Limb (tissue), 2 donors: ENCODE data around the gene CRTAC1.

Experiments
- DNase-seq, 2 donors: peaks; one replicate each; pipeline ENCODE4 v3.0.0-alpha.2; 2016; ENCODE audit errors: extremely low spot score in 2 of 2

The CRTAC1 gene

DNA sequence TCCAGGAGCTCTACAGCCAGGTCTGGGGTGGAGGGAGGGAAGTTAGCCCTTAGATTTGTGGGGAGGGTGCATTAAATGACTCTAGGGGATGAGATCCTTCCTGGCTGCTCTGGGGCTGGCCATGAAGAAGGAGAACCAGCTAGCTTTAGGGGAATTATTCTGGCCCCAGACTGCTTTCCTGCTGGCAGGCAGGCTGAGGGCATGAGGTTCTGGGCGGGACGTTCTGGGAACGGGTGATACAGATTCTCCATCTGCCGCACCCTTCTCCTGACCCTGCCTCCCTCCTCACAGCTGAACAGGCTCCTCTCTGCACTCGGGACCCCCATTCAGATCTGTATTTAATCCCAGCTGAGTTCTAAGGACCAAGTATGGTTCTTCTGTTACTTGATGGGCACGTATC, 156.9 kb downstream of the CRTAC1 start:
- no peak for DNase-seq

DNA sequence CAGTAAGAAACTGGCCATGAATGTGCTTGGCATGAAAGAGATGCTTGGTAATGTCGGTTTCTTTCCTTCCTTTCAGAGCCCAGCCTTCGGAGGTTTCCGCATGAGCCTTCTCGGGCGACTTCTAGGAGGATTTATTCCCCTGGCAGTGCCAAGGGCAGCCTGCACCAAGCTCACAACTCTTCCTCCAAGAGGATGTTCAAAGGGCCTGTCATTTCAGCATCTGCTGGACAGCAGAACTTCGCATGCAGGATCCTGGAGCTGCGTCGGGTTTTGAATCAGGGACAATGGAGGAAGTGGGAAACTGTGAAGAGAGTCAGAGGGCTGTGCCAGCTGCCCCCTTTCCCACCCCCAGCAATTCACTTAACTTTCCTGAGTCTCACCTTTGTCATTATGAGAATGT, 159.4 kb downstream of the CRTAC1 start:
- DNase-seq: no peak

GRCh38 chr10:97869091-97870042, 161.1 kb downstream of the CRTAC1 start:
- peak; percentile 53 to 78 for DNase-seq

- DNase-seq: no peak
Observed at GRCh38 chr10:97868134-97868685, 162.2 kb downstream of the CRTAC1 start.

DNA sequence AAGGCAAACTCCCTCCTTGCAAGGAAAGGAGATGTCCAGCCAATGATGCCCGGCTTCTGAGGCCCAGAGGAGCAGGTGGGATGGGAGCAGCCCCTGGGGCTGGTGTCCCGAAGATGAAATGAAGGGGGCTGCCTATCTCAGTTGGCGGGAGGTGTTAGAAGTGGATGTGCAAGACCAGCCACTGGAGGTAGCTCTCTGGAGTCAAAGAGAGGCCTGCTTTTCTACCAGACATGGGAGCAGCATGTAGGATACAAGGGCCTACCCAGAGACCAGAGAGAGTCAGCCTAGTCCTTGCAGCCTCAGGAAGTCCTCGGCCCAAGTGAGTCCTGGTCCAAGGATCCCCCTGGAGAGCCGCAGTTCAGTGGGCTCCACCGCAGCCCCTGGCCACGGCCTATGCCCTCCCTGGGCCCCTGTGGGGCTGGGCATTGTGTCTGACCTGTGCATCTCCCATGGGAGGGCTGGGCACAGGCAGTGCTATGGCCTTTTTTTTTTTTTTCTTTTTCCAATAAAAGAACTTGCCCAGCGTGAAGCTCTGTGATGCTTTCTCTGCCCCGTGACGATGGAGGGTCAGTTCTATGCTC, 163.1 kb downstream of the CRTAC1 start:
- DNase-seq: no peak

GRCh38 chr10:97866524-97867219, 163.7 kb downstream of the CRTAC1 start:
- DNase-seq: no peak

- DNase-seq: no peak
Observed at GRCh38 chr10:97865488-97865887, 164.9 kb downstream of the CRTAC1 start.

DNA sequence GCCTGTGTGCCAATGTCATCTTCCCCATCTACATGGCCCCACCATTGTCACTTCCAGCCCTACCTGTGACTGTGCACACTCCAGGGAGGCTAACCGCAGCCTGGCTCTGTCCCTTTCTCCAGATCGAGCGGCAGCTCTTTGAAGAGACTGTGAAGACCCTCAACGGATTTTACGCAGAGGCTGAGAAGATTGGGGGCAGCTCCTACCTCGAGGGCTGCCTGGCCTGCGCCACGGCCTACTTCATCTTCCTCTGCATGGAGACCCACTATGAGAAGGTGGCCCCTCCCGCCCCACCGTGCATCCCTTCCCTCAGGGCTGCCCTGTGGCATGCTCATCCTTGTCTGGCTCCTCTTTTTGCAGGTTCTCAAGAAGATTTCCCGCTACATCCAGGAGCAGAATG, 166.6 kb downstream of the CRTAC1 start:
- no peak for DNase-seq

DNA sequence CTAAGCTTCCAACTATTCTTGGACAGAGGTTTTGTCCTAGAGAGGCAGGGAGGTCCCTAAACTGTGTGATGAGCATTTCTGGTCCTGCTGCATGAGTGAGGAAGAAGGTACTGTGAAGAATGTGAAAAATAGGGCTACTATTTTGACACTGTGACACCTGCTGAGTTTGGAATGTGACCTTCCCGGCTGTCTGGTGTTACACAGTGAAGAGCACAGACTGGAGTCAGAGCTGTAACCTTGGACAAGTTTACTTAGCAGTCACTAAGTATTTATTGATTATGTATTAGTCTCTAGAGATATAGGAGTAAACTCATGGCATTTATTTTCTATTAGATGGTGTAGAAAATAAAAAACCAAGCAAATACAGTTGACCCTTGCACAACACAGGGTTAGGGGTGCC, 168.5 kb downstream of the CRTAC1 start:
- no peak for DNase-seq

DNA sequence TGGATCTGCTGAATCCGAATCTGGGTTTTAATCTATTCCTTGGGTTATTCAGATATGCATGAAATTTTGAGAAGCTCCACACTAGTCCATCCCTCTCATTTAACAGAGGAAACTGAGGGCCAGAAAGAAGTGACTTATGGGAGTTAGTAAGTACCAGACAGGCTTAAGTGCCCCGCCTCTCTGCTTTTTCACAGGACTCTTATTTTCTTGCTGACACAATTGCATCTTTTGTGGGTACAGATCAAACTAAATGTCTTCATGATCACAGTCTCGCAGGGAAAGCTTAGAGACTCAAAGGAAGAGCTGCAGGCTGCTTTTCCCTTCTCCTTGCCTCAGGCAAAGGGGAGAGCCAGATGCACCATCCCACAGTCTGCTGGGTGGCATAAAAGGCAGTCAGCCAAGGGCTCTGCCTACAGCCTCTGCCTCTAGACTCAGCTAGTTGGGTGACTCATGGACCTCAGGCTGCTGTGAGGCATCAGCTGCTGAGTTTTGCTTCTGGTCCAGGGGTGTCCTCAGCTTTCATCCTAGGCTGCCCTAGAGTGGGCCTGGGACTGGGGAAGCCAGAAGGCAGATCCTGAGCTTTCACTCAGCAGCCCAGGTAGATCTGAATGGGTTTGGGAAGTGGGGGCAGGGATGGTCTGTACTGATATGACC, 169.2 kb downstream of the CRTAC1 start:
- no peak for DNase-seq

DNA sequence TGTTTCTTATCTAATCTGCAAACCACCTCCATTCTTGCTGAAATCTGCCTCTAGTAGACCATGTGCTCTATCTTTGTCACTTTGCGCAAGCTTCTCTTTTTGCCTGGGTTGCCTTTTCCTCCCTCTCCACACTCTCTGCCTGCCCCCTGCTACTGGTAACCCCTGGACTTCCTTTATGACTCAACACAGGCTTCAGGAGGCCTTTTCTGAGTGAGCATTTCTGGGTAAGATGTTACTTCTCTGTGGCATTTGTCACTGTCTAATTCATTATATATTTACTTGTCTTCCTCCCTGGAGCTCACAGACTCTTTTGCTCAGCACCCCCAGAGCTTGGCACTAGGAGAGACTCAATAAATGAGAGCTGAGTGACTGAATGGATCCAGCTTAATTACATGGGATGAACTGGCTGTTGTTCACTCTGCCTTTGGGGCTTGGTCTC, 172.4 kb downstream of the CRTAC1 start:
- no peak for DNase-seq

DNA sequence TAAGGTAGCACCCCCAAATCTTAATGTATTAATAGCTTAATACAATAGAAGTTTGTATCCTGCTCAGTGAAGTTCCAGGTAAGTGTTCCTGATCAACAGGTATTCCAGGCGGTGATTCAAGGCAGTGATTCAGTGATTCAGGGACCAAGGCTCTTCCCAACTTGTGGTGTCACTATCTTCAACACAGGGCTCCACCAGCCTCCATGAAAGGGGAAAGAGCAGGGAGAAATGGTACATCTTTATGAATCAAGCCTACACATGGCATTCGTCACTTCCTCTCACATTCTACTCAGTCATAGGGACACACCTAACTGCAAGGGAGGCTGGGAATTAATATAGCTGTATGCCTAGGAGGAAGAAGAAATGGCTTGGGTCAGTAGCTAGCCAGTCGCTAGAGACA, 175.7 kb downstream of the CRTAC1 start:
- no peak for DNase-seq

DNA sequence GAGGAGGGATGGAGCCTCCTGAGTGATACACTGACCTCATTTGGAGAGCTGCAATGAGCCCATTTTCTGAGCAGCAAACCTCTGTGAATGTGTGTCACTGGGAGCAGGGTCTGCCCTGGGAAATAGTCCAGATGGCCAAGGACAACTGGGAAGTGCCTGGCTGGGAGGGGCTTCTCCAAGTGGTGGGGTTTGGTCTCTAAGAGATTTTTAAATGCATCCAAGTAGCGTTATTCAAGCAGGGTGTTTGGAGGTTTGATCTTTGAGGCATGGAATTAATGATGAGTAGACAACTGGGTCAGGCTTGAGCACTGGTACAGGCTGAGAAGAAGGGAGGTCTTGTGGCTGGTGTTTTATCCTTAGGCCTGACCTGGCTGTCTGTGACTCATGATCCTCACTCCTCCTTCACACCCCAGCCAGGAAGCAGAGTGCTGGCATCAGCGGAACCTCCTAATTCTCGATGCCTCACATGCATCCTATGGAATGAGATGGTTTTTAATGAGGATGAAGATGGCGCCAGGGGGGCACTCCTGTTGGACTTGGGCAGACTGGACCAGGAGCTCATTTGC, 177.5 kb downstream of the CRTAC1 start:
- no peak for DNase-seq

- no peak for DNase-seq
Observed at GRCh38 chr10:97852277-97852676, 178.1 kb downstream of the CRTAC1 start.

- DNase-seq: no peak
Observed at GRCh38 chr10:97851341-97852001, 178.9 kb downstream of the CRTAC1 start.

GRCh38 chr10:97850446-97850845, 180.0 kb downstream of the CRTAC1 start:
- peak in 1 of 2 donors; percentile 40 for DNase-seq

DNA sequence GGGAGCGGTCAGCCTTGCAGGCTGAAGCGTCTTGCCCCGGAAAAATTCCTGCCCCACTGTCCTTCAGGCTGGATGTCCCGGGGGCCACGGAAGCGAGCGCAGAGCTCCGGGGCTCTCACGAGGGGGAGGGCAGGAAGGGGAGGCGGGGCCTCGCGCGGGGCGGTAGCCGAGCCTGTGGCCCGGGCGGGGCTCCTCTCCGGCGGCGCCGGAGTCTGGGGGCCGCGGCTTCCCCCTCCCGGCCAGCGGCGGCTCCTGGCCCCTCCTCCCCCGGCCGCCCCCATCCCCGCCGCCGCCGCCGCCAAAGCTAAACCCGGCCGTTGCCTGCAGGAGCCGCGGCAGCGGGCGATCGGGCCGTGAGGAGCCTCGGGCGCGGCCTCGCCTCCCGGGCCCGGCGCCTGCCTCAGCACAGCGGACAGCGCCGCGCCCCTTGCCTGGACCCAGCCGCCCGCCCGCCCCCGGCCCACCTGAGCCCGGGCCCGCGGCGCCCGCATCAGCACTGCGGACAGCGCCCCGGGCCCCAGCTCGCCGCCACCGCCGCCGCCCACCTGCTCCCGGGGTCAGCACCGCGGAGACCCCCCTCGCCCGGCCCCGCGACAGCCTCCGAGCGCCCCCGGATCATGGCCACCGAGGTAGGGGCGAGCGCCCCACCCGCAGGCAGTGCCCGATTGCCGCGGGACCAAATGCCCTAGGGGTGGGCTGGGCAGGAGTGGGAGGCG, 180.6 kb downstream of the CRTAC1 start, which contains the start of gene GOLGA7B:
Gene GOLGA7B, plus strand, starts transcription at position 157 of the 716 bp plus-strand sequence. Its CDS starts 461 bp downstream, at position 618.
- DNase-seq: peak; percentile 33 to 80

DNA sequence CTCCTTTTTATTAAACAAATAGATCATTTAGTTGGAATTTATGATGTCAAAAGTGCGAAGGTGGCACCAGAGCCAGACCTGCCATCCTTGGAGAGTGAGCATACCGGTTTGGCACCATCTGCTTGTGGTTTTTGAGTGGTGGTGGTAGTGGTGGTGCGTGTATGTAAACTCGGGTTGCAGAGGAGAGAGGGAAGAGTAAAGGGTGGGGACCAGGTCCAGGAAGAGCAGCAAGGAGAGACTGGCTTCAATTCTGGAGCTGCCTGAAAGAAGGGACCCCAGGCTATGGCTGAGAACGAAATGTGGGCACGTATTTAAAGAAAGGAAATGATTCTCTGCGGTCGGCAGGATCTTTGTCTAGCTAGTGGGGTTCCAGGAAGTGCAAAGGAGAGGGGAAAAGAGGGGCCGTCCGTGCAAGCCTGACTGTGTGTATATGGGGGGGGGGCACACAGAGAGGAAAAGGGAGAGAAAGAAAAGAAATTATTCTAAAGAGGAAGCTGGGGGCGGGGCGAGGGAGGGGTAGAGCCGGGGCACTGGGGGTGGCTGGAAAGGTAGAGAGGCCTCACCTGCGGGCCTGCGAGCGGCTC, 181.2 kb downstream of the CRTAC1 start:
- DNase-seq: no peak

DNA sequence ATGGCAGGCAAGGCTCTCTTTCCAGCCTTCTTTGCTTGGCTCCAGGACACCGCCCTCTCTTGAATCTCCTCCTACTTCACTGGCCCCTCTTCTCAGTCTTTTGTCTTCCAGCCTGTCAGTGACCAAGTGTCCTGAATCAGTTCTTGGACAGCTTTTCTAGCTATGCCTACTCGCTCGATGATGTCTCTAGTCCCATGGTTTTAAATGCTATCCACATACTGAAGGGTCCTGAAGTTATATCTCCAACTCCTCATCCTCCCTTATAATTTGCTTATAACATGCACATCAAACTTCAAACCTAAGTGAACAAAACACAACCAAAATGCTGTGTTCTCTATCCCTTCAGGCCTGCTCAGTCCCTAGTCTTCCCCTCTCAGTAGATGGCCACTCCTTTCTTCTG, 185.7 kb downstream of the CRTAC1 start:
- DNase-seq: no peak
